Liver (tissue), 9 donors: Measurements from ENCODE around the gene SPR. TPM values are rescaled to one million over a fixed set of nuclear protein-coding genes. Genes with fewer than 3 reads are reported as not detected.

Experiments
- DNase-seq: peaks from one replicate; pipeline ENCODE4 v3.0.0-alpha.2; 2017; ENCODE audit warnings: low spot score
- H3K27ac ChIP-seq, 2 donors: one replicate each; pipeline ENCODE4 v1.7.0; 2013; ENCODE audit warnings: inconsistent platforms in 2 of 2, low read length in 2 of 2, control low read depth in 1 of 2, low read depth in 1 of 2, mild to moderate bottlenecking in 1 of 2
- H3K27me3 ChIP-seq, 4 donors: one replicate each; pipeline versions ENCODE4 v1.6.1 to v1.7.0; 2013; ENCODE audit warnings: low read length in 3 of 4, inconsistent platforms in 1 of 4, mild to moderate bottlenecking in 1 of 4, moderate library complexity in 1 of 4; ENCODE audit not compliant: control insufficient read depth in 4 of 4, insufficient read depth in 4 of 4
- H3K36me3 ChIP-seq, 4 donors: one replicate each; pipeline versions ENCODE4 v1.6.1 to v1.7.0; 2013; ENCODE audit warnings: low read length in 3 of 4, mild to moderate bottlenecking in 3 of 4, low read depth in 1 of 4, moderate library complexity in 1 of 4; ENCODE audit not compliant: control insufficient read depth in 4 of 4, insufficient read depth in 3 of 4
- H3K4me1 ChIP-seq, 4 donors: one replicate each; pipeline versions ENCODE4 v1.6.1 to v1.7.0; 2013; ENCODE audit warnings: low read length in 3 of 4, mild to moderate bottlenecking in 3 of 4, moderate library complexity in 1 of 4; ENCODE audit not compliant: control insufficient read depth in 4 of 4, insufficient read depth in 4 of 4
- H3K4me3 ChIP-seq, 3 donors: one replicate each; pipeline versions ENCODE4 v1.6.1 to v1.7.0; 2013; ENCODE audit warnings: low read length in 3 of 3, control low read depth in 1 of 3, low read depth in 1 of 3, mild to moderate bottlenecking in 1 of 3
- H3K9ac ChIP-seq, 2 donors: one replicate each; pipeline ENCODE4 v1.7.0; 2013; ENCODE audit warnings: low read length in 2 of 2, mild to moderate bottlenecking in 2 of 2, moderate library complexity in 2 of 2, control low read depth in 1 of 2, low read depth in 1 of 2
- H3K9me3 ChIP-seq, 4 donors: one replicate each; pipeline versions ENCODE4 v1.6.1 to v1.7.0; 2013; ENCODE audit warnings: low read length in 3 of 4; ENCODE audit not compliant: control insufficient read depth in 4 of 4
- CTCF ChIP-seq: fragments of 150-350 bp; IDR thresholded peaks from 2 replicates; pipeline ENCODE4 v1.5.1; 2017; ENCODE audit warnings: improper control_type of control experiment, low read depth, low read length; ENCODE audit not compliant: missing input control
- EGR1 ChIP-seq, 2 donors: IDR thresholded peaks; 2 replicates each; pipeline ENCODE4 v1.6.1; 2016 to 2018; ENCODE audit warnings: antibody characterized with exemption in 2 of 2, low read depth in 2 of 2
- FOXA1 ChIP-seq: IDR thresholded peaks from 2 replicates; pipeline ENCODE4 v1.6.1; 2016; ENCODE audit warnings: antibody characterized with exemption
- FOXA2 ChIP-seq: IDR thresholded peaks from 2 replicates; pipeline ENCODE4 v1.6.1; 2016; ENCODE audit warnings: antibody characterized with exemption
- MAX ChIP-seq: IDR thresholded peaks from 2 replicates; pipeline ENCODE4 v1.6.1; 2016; ENCODE audit warnings: antibody characterized with exemption
- NR2F2 ChIP-seq: IDR thresholded peaks from 2 replicates; pipeline ENCODE4 v1.6.1; 2016; ENCODE audit warnings: antibody characterized with exemption
- RAD21 ChIP-seq, 2 donors: IDR thresholded peaks; 2 replicates each; pipeline ENCODE4 v1.6.1; 2016; ENCODE audit warnings: antibody characterized with exemption in 2 of 2, mild to moderate bottlenecking in 2 of 2
- REST ChIP-seq: IDR thresholded peaks from 2 replicates; pipeline ENCODE4 v1.6.1; 2016; ENCODE audit warnings: antibody characterized with exemption, mild to moderate bottlenecking
- TAF1 ChIP-seq: conservative IDR thresholded peaks from 2 replicates; pipeline ENCODE4 v1.6.1; 2016; ENCODE audit warnings: antibody characterized with exemption, mild to moderate bottlenecking
- YY1 ChIP-seq: IDR thresholded peaks from 2 replicates; pipeline ENCODE4 v1.6.1; 2016; ENCODE audit warnings: antibody characterized with exemption, mild to moderate bottlenecking
- ZBTB33 ChIP-seq: IDR thresholded peaks from 2 replicates; pipeline ENCODE4 v1.6.1; 2016; ENCODE audit warnings: antibody characterized with exemption
- WGBS: extraction: QIAGEN DNeasy Blood & Tissue Kit; methylation state at CpG from one replicate; pipeline ENCODE4 v1.1.7; 2013; 5-methylcytosine and 5-hydroxymethylcytosine counted together
- polyA plus RNA-seq, 2 donors: library from polyadenylated mRNA; stranded (reverse) in 1 of 2; unstranded in 1 of 2; fragments of 200-250 nt in 1 of 2; fragments of >200 nt in 1 of 2; fragmentation: Nextera tagmentation in 1 of 2; extraction: Ambion mirVana in 1 of 2; gene quantifications; one replicate each; pipeline versions ENCODE4 v1.2.1 to v1.2.3, GENCODE V29; 2013 to 2015
- total RNA-seq, 2 donors: library from RNA; depleted of rRNA; stranded (reverse); fragments of >200 nt; gene quantifications; one replicate each; pipeline ENCODE4 v1.2.3, GENCODE V29; 2014
- donor health status: healthy.
- donor health status: healthy.
- donor health status: healthy.
- donor health status: healthy.
- donor health status: healthy.

Gene SPR
- total and polyA plus RNA-seq, 4 donors = 13.6 to 60.8 (median 53.1) TPM

GRCh38 chr2:72897785-72898584 is 10.8 kb downstream of the SPR start:
- TF ChIP-seq FOXA2 (no peak), TAF1 (no peak), YY1 (no peak), REST (no peak), EGR1 (IDR thresholded peaks at IDR 0.05; ENCODE audit: low read depth in 2 of 2) (no peak)
- H3K27ac ChIP-seq = no peak overlapping the region
- H3K27me3 ChIP-seq = peaks cover 0 to 11% (median 0%) of the 10 kb centered on the region in 4 donors
- H3K9ac ChIP-seq = no peak overlapping the region
- no peak for DNase-seq
- WGBS = 86% methylated on average over 18 of the region's 18 CpGs
- no peak overlapping the region for H3K4me3 ChIP-seq
- H3K9me3 ChIP-seq = no peaks in the 10 kb centered on the region
- H3K36me3 ChIP-seq = no peaks in the 10 kb centered on the region
- H3K4me1 ChIP-seq = peaks cover 0 to 4% (median 1%) of the 10 kb centered on the region in 4 donors

- WGBS = 85% methylated on average over 2 of the region's 2 CpGs
- DNase-seq = no peak
- Histone ChIP-seq H3K4me1 (peaks cover 0 to 4% (median 0%) of the 10 kb centered on the region in 4 donors), H3K36me3 (no peaks in the 10 kb centered on the region), H3K27ac (no peak overlapping the region), H3K9me3 (no peaks in the 10 kb centered on the region), H3K4me3 (no peak overlapping the region), H3K27me3 (peaks cover 0 to 11% (median 0%) of the 10 kb centered on the region in 4 donors), H3K9ac (no peak overlapping the region)
- TF ChIP-seq NR2F2 (no peak), FOXA1 (no peak), YY1 (no peak), CTCF (no peak), RAD21 (IDR thresholded peaks at IDR 0.05) (no peak), ZBTB33 (no peak), MAX (no peak)
Measured at GRCh38 chr2:72898585-72898906, 11.3 kb downstream of the SPR start.
